Measurements from ENCODE around the gene SHLD1.
A peak's percentile ranks its signal among the peaks of the same experiment; 100 is the strongest.
"Not testable (repeated sequence)": the region's sequence is repeated elsewhere in the genome, so short reads cannot be mapped to it uniquely, and the experiment has no call there.

Gene SHLD1

DNA sequence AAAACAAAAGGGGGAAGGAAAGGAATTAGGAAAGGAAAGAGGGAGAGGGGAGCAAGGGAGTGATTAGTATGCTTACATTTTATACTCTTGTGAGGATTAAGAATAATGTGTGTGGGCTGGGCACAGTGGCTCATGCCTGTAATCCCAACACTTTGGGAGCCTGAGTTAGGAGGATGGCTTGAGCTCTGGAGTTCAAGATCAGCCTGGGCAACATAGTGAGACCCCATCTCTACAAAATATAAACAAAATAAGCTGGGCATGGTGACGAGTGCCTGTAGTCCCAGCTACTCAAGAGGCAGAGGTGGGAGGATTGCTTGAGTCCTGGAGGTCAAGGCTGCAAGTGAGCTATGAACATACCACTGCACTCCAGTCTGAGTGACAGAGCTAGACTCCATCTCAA lies 47.0 kb downstream of the SHLD1 start:
- DNase-seq (ENCODE audit: extremely low spot score), result no peak
- CTCF ChIA-PET, result interaction anchor here (1.0 to 2.8 kb wide), 11 partner anchors 9 to 268 kb away, joined by 3 to 22 read pairs (median 4); no protein-coding TSS in a partner anchor
- TF ChIP-seq, protein P1, sequence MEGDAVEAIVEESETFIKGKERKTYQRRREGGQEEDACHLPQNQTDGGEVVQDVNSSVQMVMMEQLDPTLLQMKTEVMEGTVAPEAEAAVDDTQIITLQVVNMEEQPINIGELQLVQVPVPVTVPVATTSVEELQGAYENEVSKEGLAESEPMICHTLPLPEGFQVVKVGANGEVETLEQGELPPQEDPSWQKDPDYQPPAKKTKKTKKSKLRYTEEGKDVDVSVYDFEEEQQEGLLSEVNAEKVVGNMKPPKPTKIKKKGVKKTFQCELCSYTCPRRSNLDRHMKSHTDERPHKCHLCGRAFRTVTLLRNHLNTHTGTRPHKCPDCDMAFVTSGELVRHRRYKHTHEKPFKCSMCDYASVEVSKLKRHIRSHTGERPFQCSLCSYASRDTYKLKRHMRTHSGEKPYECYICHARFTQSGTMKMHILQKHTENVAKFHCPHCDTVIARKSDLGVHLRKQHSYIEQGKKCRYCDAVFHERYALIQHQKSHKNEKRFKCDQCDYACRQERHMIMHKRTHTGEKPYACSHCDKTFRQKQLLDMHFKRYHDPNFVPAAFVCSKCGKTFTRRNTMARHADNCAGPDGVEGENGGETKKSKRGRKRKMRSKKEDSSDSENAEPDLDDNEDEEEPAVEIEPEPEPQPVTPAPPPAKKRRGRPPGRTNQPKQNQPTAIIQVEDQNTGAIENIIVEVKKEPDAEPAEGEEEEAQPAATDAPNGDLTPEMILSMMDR (IDR thresholded peaks at IDR 0.05; ENCODE audit: control extremely low read depth, extremely low read depth, low read depth, missing control alignments), result no peak
- POLR2A ChIA-PET, result no interaction called here

DNA sequence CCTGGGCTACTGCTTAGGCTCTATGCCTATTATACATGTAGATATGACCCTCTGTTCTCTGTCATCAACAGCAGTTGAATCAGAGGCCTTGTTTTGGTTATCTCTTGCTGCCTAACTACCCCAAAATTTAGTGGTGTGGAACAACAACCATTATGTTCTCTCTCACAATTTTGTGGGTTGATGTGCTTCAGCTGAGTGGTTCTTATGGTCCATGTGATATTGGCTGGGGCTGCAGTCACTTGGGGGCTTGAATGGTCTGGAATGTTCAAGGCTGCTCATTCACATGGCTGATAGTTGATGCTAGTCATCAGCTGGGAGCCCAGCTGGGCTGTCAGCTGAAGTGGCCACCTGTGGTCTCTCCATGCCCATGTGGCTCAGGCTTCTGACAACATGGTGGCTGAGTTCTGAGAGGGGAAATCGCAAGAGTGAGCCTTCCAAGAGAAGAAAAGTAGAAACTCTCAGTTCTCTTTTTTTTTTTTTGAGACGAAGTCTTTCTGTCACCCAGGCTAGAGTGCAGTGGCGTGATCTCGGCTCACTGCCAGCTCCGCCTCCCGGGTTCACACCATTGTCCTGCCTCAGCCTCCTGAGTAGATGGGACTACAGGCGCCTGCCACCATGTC lies 47.8 kb downstream of the SHLD1 start:
- ChIA-PET CTCF (interaction anchor here (1.0 to 2.8 kb wide), 11 partner anchors 9 to 269 kb away, joined by 3 to 22 read pairs (median 3); no protein-coding TSS in a partner anchor), POLR2A (no interaction called here)
- TF ChIP-seq, protein P1 (IDR thresholded peaks at IDR 0.05; ENCODE audit: control extremely low read depth, extremely low read depth, low read depth, missing control alignments), result no peak
- DNase-seq (ENCODE audit: extremely low spot score), result peak; percentile 66

DNA sequence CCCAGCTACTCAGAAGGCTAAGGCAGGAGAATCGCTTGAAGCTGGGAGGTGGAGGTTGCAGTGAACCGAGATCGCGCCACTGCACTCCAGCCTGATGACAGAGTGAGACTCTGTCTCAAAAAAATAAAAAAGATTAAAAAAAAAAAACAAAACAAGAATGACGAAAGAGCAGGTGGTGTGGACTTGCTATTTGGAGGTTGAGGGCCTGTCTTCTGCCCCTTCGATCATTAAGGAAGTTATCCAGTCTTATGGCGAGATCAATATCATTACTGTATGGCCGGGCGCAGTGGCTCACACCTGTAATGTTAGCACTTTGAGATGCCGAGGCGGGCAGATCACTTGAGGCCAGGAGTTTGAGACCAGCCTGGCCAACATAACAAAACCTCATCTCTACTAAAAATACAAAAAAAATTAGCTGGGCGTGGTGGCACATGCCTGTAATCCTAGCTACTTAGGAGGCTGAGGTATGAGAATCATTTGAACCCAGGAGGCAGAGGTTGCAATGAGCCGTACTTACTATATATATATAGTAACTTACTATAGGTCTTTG lies 53.6 kb downstream of the SHLD1 start:
- DNase-seq (ENCODE audit: extremely low spot score); POLR2A ChIA-PET: not testable (repeated sequence)
- CTCF ChIA-PET, result interaction anchor here (1.1 to 3.7 kb wide), 3 partner anchors 14 to 275 kb away, joined by 3 to 22 read pairs (median 3); no protein-coding TSS in a partner anchor

DNA sequence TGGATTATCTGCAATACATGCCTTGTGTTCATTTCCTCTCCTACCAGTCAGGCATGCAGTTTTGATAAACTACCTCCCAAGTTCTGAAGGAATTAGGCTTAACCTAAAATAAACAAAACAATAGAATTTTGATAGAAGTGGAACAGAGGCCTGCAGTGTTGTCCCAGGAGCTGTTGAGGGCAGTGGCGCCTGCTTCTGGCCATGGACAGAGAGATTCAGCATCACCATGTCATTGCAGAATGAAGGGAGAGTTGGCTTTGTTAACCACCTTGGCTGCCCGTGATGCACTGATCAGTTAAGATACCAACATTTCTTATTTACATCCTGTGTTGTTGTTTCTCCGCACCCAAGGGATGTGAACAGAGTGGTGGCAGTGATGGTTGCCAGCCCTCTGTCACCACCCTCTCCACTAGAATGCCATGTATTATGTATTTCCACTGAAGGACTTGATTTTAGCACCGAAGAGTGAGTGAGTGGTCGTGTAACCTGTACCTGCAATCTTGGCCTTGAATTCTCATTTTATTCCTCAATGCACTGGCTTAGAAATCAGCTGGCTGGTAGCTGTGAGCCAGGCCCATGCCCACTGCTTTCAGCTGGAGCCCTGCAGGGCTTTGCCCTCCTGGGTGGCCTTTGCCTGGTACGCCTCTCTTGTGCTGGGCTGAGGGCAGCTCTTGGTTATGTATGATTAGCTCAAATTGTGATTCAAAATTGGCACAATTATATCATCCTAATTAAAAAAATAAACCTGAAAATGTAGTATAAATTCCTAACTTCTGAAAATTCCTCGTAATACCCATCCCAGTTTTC lies 56.5 kb downstream of the SHLD1 start:
- DNase-seq (ENCODE audit: extremely low spot score), result no peak
- ChIA-PET POLR2A (no interaction called here), CTCF (interaction anchor here (0.8 to 3.9 kb wide), 3 partner anchors 10 to 19 kb away, joined by 3 to 15 read pairs (median 6); no protein-coding TSS in a partner anchor)
- TF ChIP-seq, protein P1 (IDR thresholded peaks at IDR 0.05; ENCODE audit: control extremely low read depth, extremely low read depth, low read depth, missing control alignments), result no peak

DNA sequence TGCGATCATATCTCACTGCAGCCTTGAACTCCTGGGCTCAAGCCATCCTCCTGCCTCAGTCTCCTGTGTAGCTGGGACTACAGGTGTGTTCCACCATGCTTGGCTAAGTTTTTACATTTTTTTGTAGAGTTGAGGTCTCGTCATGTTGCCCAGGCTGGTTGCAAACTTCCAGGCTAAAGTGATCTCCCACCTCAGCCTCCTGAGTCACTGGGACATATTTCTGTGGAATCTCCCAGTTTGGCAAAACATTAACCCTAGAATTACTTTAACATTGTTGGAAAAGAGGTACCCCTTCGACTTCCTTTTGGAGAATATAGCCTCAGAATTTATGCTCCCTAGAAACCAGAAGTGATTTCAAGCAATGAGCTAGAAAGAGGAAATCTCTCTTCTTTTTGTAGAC lies 57.2 kb downstream of the SHLD1 start:
- POLR2A ChIA-PET, result no interaction called here
- CTCF ChIA-PET, result interaction anchor here (1.6 to 3.9 kb wide), 3 partner anchors 10 to 19 kb away, joined by 6 to 15 read pairs (median 10); no protein-coding TSS in a partner anchor
- TF ChIP-seq, protein P1 (IDR thresholded peaks at IDR 0.05; ENCODE audit: control extremely low read depth, extremely low read depth, low read depth, missing control alignments), result no peak
- no peak for DNase-seq (ENCODE audit: extremely low spot score)

DNA sequence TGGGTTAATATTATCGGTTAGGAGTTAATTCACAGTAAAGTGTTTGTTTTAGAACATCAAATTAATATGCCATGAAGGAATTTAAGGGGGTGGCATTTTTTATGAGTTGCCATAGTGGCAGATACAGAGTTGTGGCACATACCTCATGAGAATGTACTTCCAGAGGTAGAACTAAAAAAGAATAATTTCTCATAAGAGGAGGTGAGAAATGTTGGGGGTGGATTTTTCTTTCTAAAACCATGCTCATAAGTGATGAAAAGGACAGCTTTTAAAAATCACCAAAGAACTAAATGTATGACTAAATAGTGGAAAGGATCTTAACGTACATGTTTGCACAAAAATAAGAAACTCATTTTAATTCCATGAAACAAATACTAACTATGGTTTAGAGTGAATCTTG lies 58.7 kb downstream of the SHLD1 start:
- DNase-seq (ENCODE audit: extremely low spot score), result no peak
- POLR2A ChIA-PET, result no interaction called here
- CTCF ChIA-PET, result interaction anchor here (1.2 to 3.9 kb wide), 3 partner anchors 12 to 31 kb away, joined by 4 to 15 read pairs (median 10); no protein-coding TSS in a partner anchor
- TF ChIP-seq, protein P1 (IDR thresholded peaks at IDR 0.05; ENCODE audit: control extremely low read depth, extremely low read depth, low read depth, missing control alignments), result no peak

Measured in GM10248 (cell line).